WTC11 (cell line): ENCODE results near the gene SLC2A4. TPM values are rescaled to one million over a fixed set of nuclear protein-coding genes. Genes with fewer than 3 reads are reported as not detected.

ENCODE experiments used
- ATAC-seq: fragments of 200-7000 bp; cut with Tn5 transposase; 2 replicates; pipeline ENCODE4 v1.10.0; 2021; ENCODE audit warnings: mild to moderate bottlenecking, moderate library complexity
- CTCF ChIA-PET: fragments of 300-600 bp; sonication (Branson Sonifier 250); formaldehyde crosslinking; loops from one replicate; lab custom pipeline; 2021; ENCODE audit warnings: antibody characterized with exemption; lab: Charles Lee
- POLR2A ChIA-PET: fragments of 350-600 bp; sonication (Branson Sonifier 250); formaldehyde crosslinking; loops from one replicate; lab custom pipeline; 2021; ENCODE audit warnings: antibody characterized with exemption; lab: Charles Lee
- DNase-seq: peaks from one replicate; pipeline ENCODE4 v3.0.0; 2021; ENCODE audit warnings: low spot score
- H3K27ac Mint-ChIP-seq: 2 replicates; pipeline ENCODE4 v1.8.0; 2021; ENCODE audit warnings: mixed read lengths
- H3K27me3 Mint-ChIP-seq: 2 replicates; pipeline ENCODE4 v1.8.0; 2021; ENCODE audit warnings: low read depth, mild to moderate bottlenecking, moderate library complexity, mixed read lengths
- H3K36me3 Mint-ChIP-seq: 2 replicates; pipeline ENCODE4 v1.8.0; 2021; ENCODE audit warnings: mixed read lengths
- H3K4me1 Mint-ChIP-seq: 2 replicates; pipeline ENCODE4 v1.8.0; 2022; ENCODE audit warnings: mixed read lengths
- H3K4me3 Mint-ChIP-seq: 2 replicates; pipeline ENCODE4 v1.8.0; 2021; ENCODE audit warnings: mild to moderate bottlenecking, moderate library complexity, mixed read lengths
- H3K9me3 Mint-ChIP-seq: 2 replicates; pipeline ENCODE4 v1.8.0; 2021; ENCODE audit warnings: mixed read lengths
- ATF1 ChIP-seq: sonication (generic); formaldehyde crosslinking; IDR thresholded peaks from 2 replicates; pipeline ENCODE4 v1.8.1; 2023; ENCODE audit warnings: mild to moderate bottlenecking, moderate library complexity, missing genetic modification reagents
- CREB1 ChIP-seq: sonication (generic); formaldehyde crosslinking; IDR thresholded peaks from 2 replicates; pipeline ENCODE4 v1.8.0; 2023; ENCODE audit warnings: mild to moderate bottlenecking, missing genetic modification reagents
- FOXP1 ChIP-seq: sonication (generic); formaldehyde crosslinking; IDR thresholded peaks from 2 replicates; pipeline ENCODE4 v1.8.0; 2022; ENCODE audit warnings: missing genetic modification reagents, mild to moderate bottlenecking, moderate library complexity, borderline replicate concordance
- KAT7 ChIP-seq: sonication (generic); formaldehyde crosslinking; IDR thresholded peaks from 2 replicates; pipeline ENCODE4 v1.8.1; 2023; ENCODE audit warnings: missing genetic modification reagents, mild to moderate bottlenecking, borderline replicate concordance
- MYBL2 ChIP-seq: sonication (generic); formaldehyde crosslinking; IDR thresholded peaks from 2 replicates; pipeline ENCODE4 v1.8.1; 2023; ENCODE audit warnings: mild to moderate bottlenecking, moderate library complexity, missing genetic modification reagents
- RELA ChIP-seq: sonication (generic); formaldehyde crosslinking; IDR thresholded peaks from 2 replicates; pipeline ENCODE4 v1.8.1; 2022; ENCODE audit warnings: missing genetic modification reagents, mild to moderate bottlenecking, borderline replicate concordance
- TCF7 ChIP-seq: sonication (generic); formaldehyde crosslinking; IDR thresholded peaks from 2 replicates; pipeline ENCODE4 v1.8.0; 2022; ENCODE audit warnings: mild to moderate bottlenecking, low read depth, missing genetic modification reagents, moderate library complexity
- TP53 ChIP-seq: sonication (generic); formaldehyde crosslinking; IDR thresholded peaks from 2 replicates; pipeline ENCODE4 v1.8.1; 2023; ENCODE audit warnings: mild to moderate bottlenecking, missing genetic modification reagents
- ZNF138 ChIP-seq: sonication (generic); formaldehyde crosslinking; conservative IDR thresholded peaks from 2 replicates; pipeline ENCODE4 v1.8.1; 2022; ENCODE audit warnings: mild to moderate bottlenecking, moderate library complexity, missing genetic modification reagents
- ZNF232 ChIP-seq: sonication (generic); formaldehyde crosslinking; IDR thresholded peaks from 2 replicates; pipeline ENCODE4 v1.8.0; 2022; ENCODE audit warnings: mild to moderate bottlenecking, missing genetic modification reagents
- total RNA-seq: library from RNA; stranded (reverse); gene quantifications from 3 replicates; pipeline ENCODE4 v1.2.3, GENCODE V29; 2021
- TF ChIP-seq, protein P1 (sequence below): sonication (generic); formaldehyde crosslinking; conservative IDR thresholded peaks from 2 replicates; pipeline ENCODE4 v1.8.1; 2023; ENCODE audit warnings: mild to moderate bottlenecking, low read depth, missing genetic modification reagents, moderate library complexity
- TF ChIP-seq, protein P2 (sequence below): sonication (generic); formaldehyde crosslinking; IDR thresholded peaks from 2 replicates; pipeline ENCODE4 v1.8.1; 2022; ENCODE audit warnings: missing genetic modification reagents, borderline replicate concordance
- TF ChIP-seq, protein P3 (sequence below): sonication (generic); formaldehyde crosslinking; IDR thresholded peaks from 2 replicates; pipeline ENCODE4 v1.8.0; 2022; ENCODE audit warnings: mild to moderate bottlenecking, missing genetic modification reagents
- TF ChIP-seq, protein P4 (sequence below): sonication (generic); formaldehyde crosslinking; IDR thresholded peaks from 2 replicates; pipeline ENCODE4 v1.8.0; 2023; ENCODE audit warnings: missing genetic modification reagents
- TF ChIP-seq, protein P5 (sequence below): sonication (generic); formaldehyde crosslinking; IDR thresholded peaks from 2 replicates; pipeline ENCODE4 v1.8.1; 2023; ENCODE audit warnings: mild to moderate bottlenecking, missing genetic modification reagents, borderline replicate concordance
- TF ChIP-seq, protein P6 (sequence below): fragments of 250-450 bp; sonication (Bioruptor Pico); IDR thresholded peaks from 2 replicates; pipeline ENCODE4 v1.9.0; 2021; ENCODE audit warnings: mild to moderate bottlenecking
- TF ChIP-seq, protein P7 (sequence below): sonication (generic); formaldehyde crosslinking; IDR thresholded peaks from 2 replicates; pipeline ENCODE4 v1.8.1; 2023; ENCODE audit warnings: mild to moderate bottlenecking, missing genetic modification reagents

Gene SLC2A4
- total RNA-seq, 1 experiment from 2014 or later, result 6.4 TPM

DNA sequence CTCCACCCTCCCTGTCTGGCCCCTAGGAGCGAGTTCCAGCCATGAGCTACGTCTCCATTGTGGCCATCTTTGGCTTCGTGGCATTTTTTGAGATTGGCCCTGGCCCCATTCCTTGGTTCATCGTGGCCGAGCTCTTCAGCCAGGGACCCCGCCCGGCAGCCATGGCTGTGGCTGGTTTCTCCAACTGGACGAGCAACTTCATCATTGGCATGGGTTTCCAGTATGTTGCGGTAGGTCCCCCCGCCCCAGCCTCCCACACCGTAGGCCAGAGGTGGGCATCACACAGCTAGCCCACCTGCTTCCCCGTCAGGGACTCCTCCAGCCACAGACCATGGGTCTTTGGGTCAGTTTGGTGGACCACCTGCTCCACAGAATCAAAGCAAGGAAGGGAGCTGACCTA is 4.2 kb downstream of the SLC2A4 start:
- no peak for DNase-seq
- TF ChIP-seq TP53 (CRISPR knock-in tag) (no peak), FOXP1 (no peak), RELA (CRISPR knock-in tag) (no peak), MYBL2 (CRISPR knock-in tag) (no peak), TCF7 (CRISPR knock-in tag) (no peak), ZNF232 (no peak), ZNF138 (CRISPR knock-in tag) (no peak), KAT7 (CRISPR knock-in tag) (no peak), ATF1 (CRISPR knock-in tag) (no peak), CREB1 (CRISPR knock-in tag) (no peak)
- TF ChIP-seq, protein P1, sequence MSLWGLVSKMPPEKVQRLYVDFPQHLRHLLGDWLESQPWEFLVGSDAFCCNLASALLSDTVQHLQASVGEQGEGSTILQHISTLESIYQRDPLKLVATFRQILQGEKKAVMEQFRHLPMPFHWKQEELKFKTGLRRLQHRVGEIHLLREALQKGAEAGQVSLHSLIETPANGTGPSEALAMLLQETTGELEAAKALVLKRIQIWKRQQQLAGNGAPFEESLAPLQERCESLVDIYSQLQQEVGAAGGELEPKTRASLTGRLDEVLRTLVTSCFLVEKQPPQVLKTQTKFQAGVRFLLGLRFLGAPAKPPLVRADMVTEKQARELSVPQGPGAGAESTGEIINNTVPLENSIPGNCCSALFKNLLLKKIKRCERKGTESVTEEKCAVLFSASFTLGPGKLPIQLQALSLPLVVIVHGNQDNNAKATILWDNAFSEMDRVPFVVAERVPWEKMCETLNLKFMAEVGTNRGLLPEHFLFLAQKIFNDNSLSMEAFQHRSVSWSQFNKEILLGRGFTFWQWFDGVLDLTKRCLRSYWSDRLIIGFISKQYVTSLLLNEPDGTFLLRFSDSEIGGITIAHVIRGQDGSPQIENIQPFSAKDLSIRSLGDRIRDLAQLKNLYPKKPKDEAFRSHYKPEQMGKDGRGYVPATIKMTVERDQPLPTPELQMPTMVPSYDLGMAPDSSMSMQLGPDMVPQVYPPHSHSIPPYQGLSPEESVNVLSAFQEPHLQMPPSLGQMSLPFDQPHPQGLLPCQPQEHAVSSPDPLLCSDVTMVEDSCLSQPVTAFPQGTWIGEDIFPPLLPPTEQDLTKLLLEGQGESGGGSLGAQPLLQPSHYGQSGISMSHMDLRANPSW (CRISPR knock-in tag), result no peak
- TF ChIP-seq, protein P2, sequence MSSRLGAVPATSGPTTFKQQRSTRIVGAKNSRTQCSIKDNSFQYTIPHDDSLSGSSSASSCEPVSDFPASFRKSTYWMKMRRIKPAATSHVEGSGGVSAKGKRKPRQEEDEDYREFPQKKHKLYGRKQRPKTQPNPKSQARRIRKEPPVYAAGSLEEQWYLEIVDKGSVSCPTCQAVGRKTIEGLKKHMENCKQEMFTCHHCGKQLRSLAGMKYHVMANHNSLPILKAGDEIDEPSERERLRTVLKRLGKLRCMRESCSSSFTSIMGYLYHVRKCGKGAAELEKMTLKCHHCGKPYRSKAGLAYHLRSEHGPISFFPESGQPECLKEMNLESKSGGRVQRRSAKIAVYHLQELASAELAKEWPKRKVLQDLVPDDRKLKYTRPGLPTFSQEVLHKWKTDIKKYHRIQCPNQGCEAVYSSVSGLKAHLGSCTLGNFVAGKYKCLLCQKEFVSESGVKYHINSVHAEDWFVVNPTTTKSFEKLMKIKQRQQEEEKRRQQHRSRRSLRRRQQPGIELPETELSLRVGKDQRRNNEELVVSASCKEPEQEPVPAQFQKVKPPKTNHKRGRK (CRISPR knock-in tag), result no peak
- TF ChIP-seq, protein P3, sequence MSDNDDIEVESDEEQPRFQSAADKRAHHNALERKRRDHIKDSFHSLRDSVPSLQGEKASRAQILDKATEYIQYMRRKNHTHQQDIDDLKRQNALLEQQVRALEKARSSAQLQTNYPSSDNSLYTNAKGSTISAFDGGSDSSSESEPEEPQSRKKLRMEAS (CRISPR knock-in tag), result no peak
- TF ChIP-seq, protein P4, sequence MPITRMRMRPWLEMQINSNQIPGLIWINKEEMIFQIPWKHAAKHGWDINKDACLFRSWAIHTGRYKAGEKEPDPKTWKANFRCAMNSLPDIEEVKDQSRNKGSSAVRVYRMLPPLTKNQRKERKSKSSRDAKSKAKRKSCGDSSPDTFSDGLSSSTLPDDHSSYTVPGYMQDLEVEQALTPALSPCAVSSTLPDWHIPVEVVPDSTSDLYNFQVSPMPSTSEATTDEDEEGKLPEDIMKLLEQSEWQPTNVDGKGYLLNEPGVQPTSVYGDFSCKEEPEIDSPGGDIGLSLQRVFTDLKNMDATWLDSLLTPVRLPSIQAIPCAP (CRISPR knock-in tag), result no peak
- TF ChIP-seq, protein P5, sequence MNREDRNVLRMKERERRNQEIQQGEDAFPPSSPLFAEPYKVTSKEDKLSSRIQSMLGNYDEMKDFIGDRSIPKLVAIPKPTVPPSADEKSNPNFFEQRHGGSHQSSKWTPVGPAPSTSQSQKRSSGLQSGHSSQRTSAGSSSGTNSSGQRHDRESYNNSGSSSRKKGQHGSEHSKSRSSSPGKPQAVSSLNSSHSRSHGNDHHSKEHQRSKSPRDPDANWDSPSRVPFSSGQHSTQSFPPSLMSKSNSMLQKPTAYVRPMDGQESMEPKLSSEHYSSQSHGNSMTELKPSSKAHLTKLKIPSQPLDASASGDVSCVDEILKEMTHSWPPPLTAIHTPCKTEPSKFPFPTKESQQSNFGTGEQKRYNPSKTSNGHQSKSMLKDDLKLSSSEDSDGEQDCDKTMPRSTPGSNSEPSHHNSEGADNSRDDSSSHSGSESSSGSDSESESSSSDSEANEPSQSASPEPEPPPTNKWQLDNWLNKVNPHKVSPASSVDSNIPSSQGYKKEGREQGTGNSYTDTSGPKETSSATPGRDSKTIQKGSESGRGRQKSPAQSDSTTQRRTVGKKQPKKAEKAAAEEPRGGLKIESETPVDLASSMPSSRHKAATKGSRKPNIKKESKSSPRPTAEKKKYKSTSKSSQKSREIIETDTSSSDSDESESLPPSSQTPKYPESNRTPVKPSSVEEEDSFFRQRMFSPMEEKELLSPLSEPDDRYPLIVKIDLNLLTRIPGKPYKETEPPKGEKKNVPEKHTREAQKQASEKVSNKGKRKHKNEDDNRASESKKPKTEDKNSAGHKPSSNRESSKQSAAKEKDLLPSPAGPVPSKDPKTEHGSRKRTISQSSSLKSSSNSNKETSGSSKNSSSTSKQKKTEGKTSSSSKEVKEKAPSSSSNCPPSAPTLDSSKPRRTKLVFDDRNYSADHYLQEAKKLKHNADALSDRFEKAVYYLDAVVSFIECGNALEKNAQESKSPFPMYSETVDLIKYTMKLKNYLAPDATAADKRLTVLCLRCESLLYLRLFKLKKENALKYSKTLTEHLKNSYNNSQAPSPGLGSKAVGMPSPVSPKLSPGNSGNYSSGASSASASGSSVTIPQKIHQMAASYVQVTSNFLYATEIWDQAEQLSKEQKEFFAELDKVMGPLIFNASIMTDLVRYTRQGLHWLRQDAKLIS (CRISPR knock-in tag), result no peak
- TF ChIP-seq, protein P6, sequence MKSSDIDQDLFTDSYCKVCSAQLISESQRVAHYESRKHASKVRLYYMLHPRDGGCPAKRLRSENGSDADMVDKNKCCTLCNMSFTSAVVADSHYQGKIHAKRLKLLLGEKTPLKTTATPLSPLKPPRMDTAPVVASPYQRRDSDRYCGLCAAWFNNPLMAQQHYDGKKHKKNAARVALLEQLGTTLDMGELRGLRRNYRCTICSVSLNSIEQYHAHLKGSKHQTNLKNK (CRISPR knock-in tag), result no peak
- TF ChIP-seq, protein P7, sequence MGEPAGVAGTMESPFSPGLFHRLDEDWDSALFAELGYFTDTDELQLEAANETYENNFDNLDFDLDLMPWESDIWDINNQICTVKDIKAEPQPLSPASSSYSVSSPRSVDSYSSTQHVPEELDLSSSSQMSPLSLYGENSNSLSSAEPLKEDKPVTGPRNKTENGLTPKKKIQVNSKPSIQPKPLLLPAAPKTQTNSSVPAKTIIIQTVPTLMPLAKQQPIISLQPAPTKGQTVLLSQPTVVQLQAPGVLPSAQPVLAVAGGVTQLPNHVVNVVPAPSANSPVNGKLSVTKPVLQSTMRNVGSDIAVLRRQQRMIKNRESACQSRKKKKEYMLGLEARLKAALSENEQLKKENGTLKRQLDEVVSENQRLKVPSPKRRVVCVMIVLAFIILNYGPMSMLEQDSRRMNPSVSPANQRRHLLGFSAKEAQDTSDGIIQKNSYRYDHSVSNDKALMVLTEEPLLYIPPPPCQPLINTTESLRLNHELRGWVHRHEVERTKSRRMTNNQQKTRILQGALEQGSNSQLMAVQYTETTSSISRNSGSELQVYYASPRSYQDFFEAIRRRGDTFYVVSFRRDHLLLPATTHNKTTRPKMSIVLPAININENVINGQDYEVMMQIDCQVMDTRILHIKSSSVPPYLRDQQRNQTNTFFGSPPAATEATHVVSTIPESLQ (CRISPR knock-in tag), result no peak
- ChIA-PET CTCF (interaction anchor here (0.5 to 7.0 kb wide), 3 partner anchors 11 to 69 kb away, joined by 3 to 119 read pairs (median 4); partner anchors contain the start of gene NEURL4), POLR2A (interaction anchor here (0.7 to 1.5 kb wide), 2 partner anchors 14 to 23 kb away, joined by 3 to 4 read pairs; partner anchors contain the start of gene CLDN7)
- H3K4me3 Mint-ChIP-seq, result no peak overlapping the region
- no peaks in the 10 kb centered on the region for H3K9me3 Mint-ChIP-seq
- no peak overlapping the region for H3K27ac Mint-ChIP-seq
- peaks cover 24% of the 10 kb centered on the region for H3K27me3 Mint-ChIP-seq
- no peaks in the 10 kb centered on the region; the same call in 1 of the 2 replicates for H3K36me3 Mint-ChIP-seq
- ATAC-seq, result no peak
- peaks cover 17% of the 10 kb centered on the region for H3K4me1 Mint-ChIP-seq
